HEK293 (cell line): Measurements from ENCODE around the gene NHERF2.

Experiments
- BCL11A ChIP-seq: fragments of 450-650 bp; formaldehyde crosslinking; IDR thresholded peaks from 2 replicates; pipeline ENCODE4 v1.5.1; 2016; ENCODE audit warnings: low read depth, missing biosample characterization, missing genetic modification characterization
- BCL11B ChIP-seq: fragments of 450-650 bp; formaldehyde crosslinking; IDR thresholded peaks from 2 replicates; pipeline ENCODE4 v1.5.1; 2016; ENCODE audit warnings: low read depth, missing biosample characterization, missing genetic modification characterization
- GLIS2 ChIP-seq: fragments of 450-650 bp; formaldehyde crosslinking; IDR thresholded peaks from 2 replicates; pipeline ENCODE4 v1.5.1; 2016; ENCODE audit warnings: missing biosample characterization, missing genetic modification characterization
- KLF9 ChIP-seq: fragments of 450-650 bp; formaldehyde crosslinking; IDR thresholded peaks from 2 replicates; pipeline ENCODE4 v1.5.1; 2016; ENCODE audit warnings: missing biosample characterization, missing genetic modification characterization, low read depth
- PBX3 ChIP-seq: sonication (generic); formaldehyde crosslinking; IDR thresholded peaks from 2 replicates; pipeline ENCODE4 v1.8.1; 2022; ENCODE audit warnings: mild to moderate bottlenecking, moderate library complexity, missing genetic modification reagents
- PRDM1 ChIP-seq: fragments of 450-650 bp; formaldehyde crosslinking; IDR thresholded peaks from 2 replicates; pipeline ENCODE4; 2016; ENCODE audit warnings: missing biosample characterization, missing genetic modification characterization
- PRDM10 ChIP-seq: fragments of 450-650 bp; formaldehyde crosslinking; IDR thresholded peaks from 2 replicates; pipeline ENCODE4 v1.5.1; 2016; ENCODE audit warnings: missing biosample characterization, missing genetic modification characterization
- TCF7L2 ChIP-seq: IDR thresholded peaks from 2 replicates; pipeline ENCODE4 v1.6.1; 2011; ENCODE audit warnings: low read depth, mild to moderate bottlenecking, inconsistent platforms, low read length, moderate library complexity, borderline replicate concordance
- ZBTB1 ChIP-seq: fragments of 450-650 bp; formaldehyde crosslinking; IDR thresholded peaks from 2 replicates; pipeline ENCODE4 v1.5.1; 2016; ENCODE audit warnings: missing biosample characterization, missing genetic modification characterization
- ZFP3 ChIP-seq: fragments of 450-650 bp; formaldehyde crosslinking; IDR thresholded peaks from 2 replicates; pipeline ENCODE4 v1.5.1; 2016; ENCODE audit warnings: low read depth, missing biosample characterization, missing genetic modification characterization
- ZFP41 ChIP-seq: fragments of 450-650 bp; formaldehyde crosslinking; IDR thresholded peaks from 2 replicates; pipeline ENCODE4 v1.5.1; 2016; ENCODE audit warnings: missing biosample characterization, missing genetic modification characterization, borderline replicate concordance
- ZIC2 ChIP-seq: fragments of 450-650 bp; formaldehyde crosslinking; IDR thresholded peaks from 2 replicates; pipeline ENCODE4 v1.5.1; 2016; ENCODE audit warnings: missing biosample characterization, missing genetic modification characterization
- ZNF148 ChIP-seq: fragments of 450-650 bp; formaldehyde crosslinking; IDR thresholded peaks from 2 replicates; pipeline ENCODE4 v1.5.0; 2017; ENCODE audit warnings: missing biosample characterization, missing genetic modification characterization, borderline replicate concordance
- ZNF155 ChIP-seq: fragments of 450-650 bp; formaldehyde crosslinking; IDR thresholded peaks from 2 replicates; pipeline ENCODE4 v1.5.1; 2016; ENCODE audit warnings: missing biosample characterization, missing genetic modification characterization
- ZNF184 ChIP-seq: fragments of 450-650 bp; IDR thresholded peaks from 2 replicates; pipeline ENCODE4 v1.5.1; 2018; ENCODE audit warnings: missing biosample characterization, mild to moderate bottlenecking, missing genetic modification characterization
- ZNF335 ChIP-seq: fragments of 450-650 bp; formaldehyde crosslinking; conservative IDR thresholded peaks from 2 replicates; pipeline ENCODE4 v1.5.1; 2016; ENCODE audit warnings: missing biosample characterization, missing genetic modification characterization
- ZNF501 ChIP-seq: fragments of 450-650 bp; formaldehyde crosslinking; IDR thresholded peaks from 2 replicates; pipeline ENCODE4 v1.5.1; 2016; ENCODE audit warnings: missing biosample characterization, missing genetic modification characterization
- ZNF514 ChIP-seq: fragments of 450-650 bp; formaldehyde crosslinking; IDR thresholded peaks from 2 replicates; pipeline ENCODE4 v1.5.1; 2016; ENCODE audit warnings: missing biosample characterization, missing genetic modification characterization
- ZNF548 ChIP-seq: fragments of 450-650 bp; formaldehyde crosslinking; IDR thresholded peaks from 2 replicates; pipeline ENCODE4 v1.5.1; 2016; ENCODE audit warnings: missing biosample characterization, missing genetic modification characterization
- ZNF600 ChIP-seq: fragments of 450-650 bp; formaldehyde crosslinking; IDR thresholded peaks from 2 replicates; pipeline ENCODE4 v1.5.1; 2016; ENCODE audit warnings: missing biosample characterization, missing genetic modification characterization
- ZNF621 ChIP-seq: fragments of 450-650 bp; formaldehyde crosslinking; IDR thresholded peaks from 2 replicates; pipeline ENCODE4 v1.5.1; 2017; ENCODE audit warnings: missing biosample characterization, missing genetic modification characterization
- ZNF76 ChIP-seq: fragments of 450-650 bp; formaldehyde crosslinking; IDR thresholded peaks from 2 replicates; pipeline ENCODE4; 2016; ENCODE audit warnings: low read depth, missing biosample characterization, missing genetic modification characterization, borderline replicate concordance
- ZNF830 ChIP-seq: fragments of 450-650 bp; IDR thresholded peaks from 2 replicates; pipeline ENCODE4 v1.5.0; 2018; ENCODE audit warnings: missing biosample characterization, missing genetic modification characterization, low read depth, mild to moderate bottlenecking, moderate library complexity
- ZSCAN30 ChIP-seq: fragments of 450-650 bp; IDR thresholded peaks from 2 replicates; pipeline ENCODE4 v1.5.1; 2018; ENCODE audit warnings: missing biosample characterization, mild to moderate bottlenecking, missing genetic modification characterization, moderate library complexity
- TF ChIP-seq, protein P1 (sequence below): fragments of 450-650 bp; formaldehyde crosslinking; IDR thresholded peaks from 2 replicates; pipeline ENCODE4 v1.5.1; 2016; ENCODE audit warnings: missing biosample characterization, missing genetic modification characterization, borderline replicate concordance

The NHERF2 gene

GRCh38 chr16:2033057-2033908 is 6.6 kb downstream of the NHERF2 start (continued):
- no peak for TF ChIP-seq TCF7L2
- no peak for TF ChIP-seq BCL11B (tag by site-specific recombination)
- TF ChIP-seq ZNF600 (tag by site-specific recombination): peak; percentile 51; the same call in 1 of the 2 replicates
- no peak for TF ChIP-seq ZSCAN30 (tag by site-specific recombination)
- TF ChIP-seq PRDM1 (tag by site-specific recombination): no peak
- TF ChIP-seq KLF9 (tag by site-specific recombination): no peak
- no peak for TF ChIP-seq ZNF155 (tag by site-specific recombination)
- TF ChIP-seq, protein P1, sequence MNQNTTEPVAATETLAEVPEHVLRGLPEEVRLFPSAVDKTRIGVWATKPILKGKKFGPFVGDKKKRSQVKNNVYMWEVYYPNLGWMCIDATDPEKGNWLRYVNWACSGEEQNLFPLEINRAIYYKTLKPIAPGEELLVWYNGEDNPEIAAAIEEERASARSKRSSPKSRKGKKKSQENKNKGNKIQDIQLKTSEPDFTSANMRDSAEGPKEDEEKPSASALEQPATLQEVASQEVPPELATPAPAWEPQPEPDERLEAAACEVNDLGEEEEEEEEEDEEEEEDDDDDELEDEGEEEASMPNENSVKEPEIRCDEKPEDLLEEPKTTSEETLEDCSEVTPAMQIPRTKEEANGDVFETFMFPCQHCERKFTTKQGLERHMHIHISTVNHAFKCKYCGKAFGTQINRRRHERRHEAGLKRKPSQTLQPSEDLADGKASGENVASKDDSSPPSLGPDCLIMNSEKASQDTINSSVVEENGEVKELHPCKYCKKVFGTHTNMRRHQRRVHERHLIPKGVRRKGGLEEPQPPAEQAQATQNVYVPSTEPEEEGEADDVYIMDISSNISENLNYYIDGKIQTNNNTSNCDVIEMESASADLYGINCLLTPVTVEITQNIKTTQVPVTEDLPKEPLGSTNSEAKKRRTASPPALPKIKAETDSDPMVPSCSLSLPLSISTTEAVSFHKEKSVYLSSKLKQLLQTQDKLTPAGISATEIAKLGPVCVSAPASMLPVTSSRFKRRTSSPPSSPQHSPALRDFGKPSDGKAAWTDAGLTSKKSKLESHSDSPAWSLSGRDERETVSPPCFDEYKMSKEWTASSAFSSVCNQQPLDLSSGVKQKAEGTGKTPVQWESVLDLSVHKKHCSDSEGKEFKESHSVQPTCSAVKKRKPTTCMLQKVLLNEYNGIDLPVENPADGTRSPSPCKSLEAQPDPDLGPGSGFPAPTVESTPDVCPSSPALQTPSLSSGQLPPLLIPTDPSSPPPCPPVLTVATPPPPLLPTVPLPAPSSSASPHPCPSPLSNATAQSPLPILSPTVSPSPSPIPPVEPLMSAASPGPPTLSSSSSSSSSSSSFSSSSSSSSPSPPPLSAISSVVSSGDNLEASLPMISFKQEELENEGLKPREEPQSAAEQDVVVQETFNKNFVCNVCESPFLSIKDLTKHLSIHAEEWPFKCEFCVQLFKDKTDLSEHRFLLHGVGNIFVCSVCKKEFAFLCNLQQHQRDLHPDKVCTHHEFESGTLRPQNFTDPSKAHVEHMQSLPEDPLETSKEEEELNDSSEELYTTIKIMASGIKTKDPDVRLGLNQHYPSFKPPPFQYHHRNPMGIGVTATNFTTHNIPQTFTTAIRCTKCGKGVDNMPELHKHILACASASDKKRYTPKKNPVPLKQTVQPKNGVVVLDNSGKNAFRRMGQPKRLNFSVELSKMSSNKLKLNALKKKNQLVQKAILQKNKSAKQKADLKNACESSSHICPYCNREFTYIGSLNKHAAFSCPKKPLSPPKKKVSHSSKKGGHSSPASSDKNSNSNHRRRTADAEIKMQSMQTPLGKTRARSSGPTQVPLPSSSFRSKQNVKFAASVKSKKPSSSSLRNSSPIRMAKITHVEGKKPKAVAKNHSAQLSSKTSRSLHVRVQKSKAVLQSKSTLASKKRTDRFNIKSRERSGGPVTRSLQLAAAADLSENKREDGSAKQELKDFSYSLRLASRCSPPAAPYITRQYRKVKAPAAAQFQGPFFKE (tag by site-specific recombination): no peak
- TF ChIP-seq ZNF335 (tag by site-specific recombination): no peak
- TF ChIP-seq PBX3 (CRISPR knock-in tag): no peak
- TF ChIP-seq ZNF548 (tag by site-specific recombination): no peak
- no peak for TF ChIP-seq ZFP41 (tag by site-specific recombination)
- TF ChIP-seq ZNF501 (tag by site-specific recombination): no peak
- no peak for TF ChIP-seq ZNF76 (tag by site-specific recombination)
- TF ChIP-seq ZNF184: no peak
- TF ChIP-seq PRDM10 (tag by site-specific recombination): no peak
- TF ChIP-seq ZNF514: no peak
- TF ChIP-seq BCL11A (tag by site-specific recombination): no peak
- no peak for TF ChIP-seq ZNF148
- TF ChIP-seq ZNF830: no peak
- TF ChIP-seq ZNF621: no peak
- TF ChIP-seq GLIS2 (tag by site-specific recombination): peak; percentile 46; the same call in 1 of the 2 replicates
- TF ChIP-seq ZFP3 (tag by site-specific recombination): no peak
- TF ChIP-seq ZBTB1 (tag by site-specific recombination): no peak
- peak; percentile 55; the same call in 1 of the 2 replicates for TF ChIP-seq ZIC2 (tag by site-specific recombination)
